Neural cell (in vitro differentiated cells): ENCODE measurements around the gene MAPK7. TPM values are rescaled to one million over a fixed set of nuclear protein-coding genes. Genes with fewer than 3 reads are reported as not detected.

ENCODE experiments used
- H2AFZ ChIP-seq: fragments of 200-600, 300-800 bp; sonication (generic), shearing (Covaris generic); 2 replicates; pipeline ENCODE4 v1.6.0; 2014; ENCODE audit warnings: low read depth, mild to moderate bottlenecking, antibody characterized with exemption, low read length, moderate library complexity
- H3F3A ChIP-seq: fragments of 200-600 bp; shearing (Covaris generic); 2 replicates; pipeline ENCODE4 v1.6.1; 2016; ENCODE audit warnings: mild to moderate bottlenecking, moderate library complexity, mixed read lengths, antibody characterized with exemption, low read length; ENCODE audit not compliant: insufficient read depth, poor library complexity, severe bottlenecking
- H3K27ac ChIP-seq: fragments of 200-600, 300-800 bp; sonication (generic), shearing (Covaris generic); 2 replicates; pipeline ENCODE4 v1.5.1; 2014; ENCODE audit warnings: mild to moderate bottlenecking, low read length, moderate library complexity
- H3K27me3 ChIP-seq: fragments of 300-800, 200-600 bp; sonication (generic), shearing (Covaris generic); 2 replicates; pipeline ENCODE4 v1.6.0; 2014; ENCODE audit warnings: mild to moderate bottlenecking, low read depth, low read length, moderate library complexity; ENCODE audit not compliant: insufficient read depth
- H3K36me3 ChIP-seq: fragments of 300-800, 200-600 bp; sonication (generic), shearing (Covaris generic); 2 replicates; pipeline ENCODE4 v1.5.1; 2014; ENCODE audit warnings: mild to moderate bottlenecking, antibody characterized with exemption, low read length, moderate library complexity; ENCODE audit not compliant: insufficient read depth
- H3K4me2 ChIP-seq: fragments of 300-800, 200-600 bp; sonication (generic), shearing (Covaris generic); 2 replicates; pipeline ENCODE4 v1.6.0; 2014; ENCODE audit warnings: mild to moderate bottlenecking, low read length
- H3K4me3 ChIP-seq: fragments of 300-800, 200-600 bp; sonication (generic), shearing (Covaris generic); 2 replicates; pipeline ENCODE4 v1.5.1; 2014; ENCODE audit warnings: mild to moderate bottlenecking, low read length, moderate library complexity
- H3K79me2 ChIP-seq: fragments of 200-600 bp; shearing (Covaris generic); replicated peaks from 2 replicates; pipeline ENCODE4 v1.6.0; 2014; ENCODE audit warnings: mild to moderate bottlenecking, low read length, moderate library complexity; ENCODE audit not compliant: insufficient read depth
- H3K9ac ChIP-seq: fragments of 300-800, 200-600 bp; sonication (generic), shearing (Covaris generic); 2 replicates; pipeline ENCODE4 v1.6.1; 2016; ENCODE audit warnings: mild to moderate bottlenecking, low read length, mixed read lengths
- H3K9me2 ChIP-seq: fragments of 200-600 bp; shearing (Covaris generic); 2 replicates; pipeline ENCODE4 v1.6.1; 2016; ENCODE audit warnings: mild to moderate bottlenecking, low read length, mixed read lengths; ENCODE audit not compliant: insufficient read depth
- H3K9me3 ChIP-seq: fragments of 200-600, 300-800 bp; sonication (generic), shearing (Covaris generic); 2 replicates; pipeline ENCODE4 v1.6.1; 2016; ENCODE audit warnings: mild to moderate bottlenecking, mixed run types, low read length, moderate library complexity, mixed read lengths
- H4K20me1 ChIP-seq: fragments of 200-600 bp; shearing (Covaris generic); 2 replicates; pipeline ENCODE4 v1.6.1; 2016; ENCODE audit warnings: mild to moderate bottlenecking, mixed run types; ENCODE audit not compliant: insufficient read depth
- CTCF ChIP-seq: fragments of 450-650 bp; IDR thresholded peaks from 2 replicates; pipeline ENCODE4 v1.5.1; 2014; ENCODE audit warnings: antibody characterized with exemption, mild to moderate bottlenecking, moderate library complexity; ENCODE audit not compliant: poor library complexity, severe bottlenecking
- EP300 ChIP-seq: fragments of 450-650 bp; conservative IDR thresholded peaks from 2 replicates; pipeline ENCODE4 v1.6.1; 2014; ENCODE audit warnings: antibody characterized with exemption, mild to moderate bottlenecking, moderate library complexity; ENCODE audit not compliant: poor library complexity, severe bottlenecking
- EZH2 ChIP-seq: fragments of 200-600, 300-800 bp; shearing (Covaris generic), sonication (generic); IDR thresholded peaks from 2 replicates; pipeline ENCODE4 v1.6.1; 2014; ENCODE audit warnings: antibody characterized with exemption, low read length, borderline replicate concordance, mild to moderate bottlenecking; ENCODE audit not compliant: insufficient read depth, poor library complexity, severe bottlenecking
- MXI1 ChIP-seq: fragments of 450-650 bp; conservative IDR thresholded peaks from 2 replicates; pipeline ENCODE4 v1.6.1; 2014; ENCODE audit warnings: antibody characterized with exemption, mild to moderate bottlenecking; ENCODE audit not compliant: poor library complexity, severe bottlenecking
- POLR2AphosphoS5 ChIP-seq: IDR thresholded peaks from 2 replicates; pipeline ENCODE4 v1.6.1; 2012
- RAD21 ChIP-seq: fragments of 450-650 bp; conservative IDR thresholded peaks from 2 replicates; pipeline ENCODE4 v1.6.1; 2014; ENCODE audit warnings: antibody characterized with exemption, mild to moderate bottlenecking, moderate library complexity
- REST ChIP-seq: IDR thresholded peaks from 2 replicates; pipeline ENCODE4 v1.6.1; 2012; ENCODE audit warnings: borderline replicate concordance
- SMC3 ChIP-seq: fragments of 450-650 bp; conservative IDR thresholded peaks from 2 replicates; pipeline ENCODE4 v1.6.1; 2014; ENCODE audit warnings: antibody characterized with exemption, mild to moderate bottlenecking, moderate library complexity; ENCODE audit not compliant: poor library complexity
- TAF1 ChIP-seq: IDR thresholded peaks from 2 replicates; pipeline ENCODE4 v1.6.1; 2012; ENCODE audit warnings: low read depth
- polyA plus RNA-seq: library from polyadenylated mRNA; depleted of rRNA; stranded (reverse); fragments of >200 nt; gene quantifications from 2 replicates; pipeline ENCODE4 v1.2.3, GENCODE V29; 2014
- small RNA-seq, 3 experiments: library from RNA; depleted of rRNA; stranded (forward); fragments of <200 nt; gene quantifications; one replicate each; pipeline ENCODE3, GENCODE V24; 2012

MAPK7 gene
- polyA plus RNA-seq, 1 donor from 2014 or later, result 18.8 TPM

DNA sequence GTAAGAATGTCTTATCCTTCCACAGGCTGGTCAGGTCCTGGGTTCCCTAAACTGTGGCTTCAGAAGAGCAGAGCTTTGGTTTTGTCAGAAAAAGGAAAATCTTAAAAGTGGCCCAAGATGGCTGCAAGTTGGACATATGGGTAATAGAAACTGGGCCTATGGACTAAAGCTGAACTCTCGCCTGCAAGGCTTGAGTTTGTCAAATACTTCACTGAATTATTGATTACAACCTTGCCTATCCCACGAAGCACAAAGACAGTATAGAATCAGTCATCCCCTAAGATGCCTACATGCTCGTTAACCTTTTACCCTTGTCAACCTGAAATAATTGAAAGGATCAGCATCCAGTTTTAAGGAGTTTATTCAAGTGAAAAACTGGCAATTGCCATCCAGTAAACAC is 53.4 kb downstream of the MAPK7 start:
- Histone ChIP-seq H4K20me1 (no peaks in the 10 kb centered on the region), H3K27me3 (no peaks in the 10 kb centered on the region), H3K27ac (no peak overlapping the region), H3K4me2 (no peak overlapping the region), H3K9me3 (no peaks in the 10 kb centered on the region), H3K79me2 (no peaks in the 10 kb centered on the region), H3K9me2 (no peaks in the 10 kb centered on the region), H2AFZ (no peak overlapping the region), H3F3A (no peaks in the 10 kb centered on the region), H3K9ac (no peak overlapping the region), H3K4me3 (no peak overlapping the region), H3K36me3 (no peaks in the 10 kb centered on the region)
- no peak for TF ChIP-seq CTCF
- TF ChIP-seq POLR2AphosphoS5, result no peak
- no peak for TF ChIP-seq TAF1
- no peak for TF ChIP-seq RAD21
- no peak for TF ChIP-seq EP300
- TF ChIP-seq EZH2, result no peak
- TF ChIP-seq REST, result no peak
- no peak for TF ChIP-seq SMC3
- TF ChIP-seq MXI1, result no peak

Small RNA genes within 50 kb of the gene (small RNA-seq; reads per million reads assigned to genes)
- 51.6 to 70.5 (median 59.9) reads per million in 3 experiments for gene MIR1180
- gene RF00537, result 0 reads per million in 3 experiments

Other genes with a start within 250 kb of the MAPK7 start
- gene EPN2, start 141.1 kb upstream of the MAPK7 start, polyA plus RNA-seq, result 34.0 and 37.8 TPM in 2 replicates
- 28.5 and 32.0 TPM in 2 replicates for gene B9D1, start 15.8 kb upstream of the MAPK7 start, polyA plus RNA-seq
- not detected in 2 replicates for gene MFAP4, start 8.7 kb downstream of the MAPK7 start, polyA plus RNA-seq
- 33.3 and 34.7 TPM in 2 replicates for gene RNF112, start 32.7 kb downstream of the MAPK7 start, polyA plus RNA-seq
- gene SLC47A1, start 155.4 kb downstream of the MAPK7 start, polyA plus RNA-seq, result not detected in 2 replicates